HFFc6 (cell line): ENCODE data around the gene RAD51B. TPM values are rescaled to one million over a fixed set of nuclear protein-coding genes. Genes with fewer than 3 reads are reported as not detected.
A peak's percentile ranks its signal among the peaks of the same experiment; 100 is the strongest.

Experiments
- DNase-seq: peaks from one replicate; pipeline ENCODE4 v3.0.0-alpha.2; 2018
- H3K27ac Mint-ChIP-seq: 2 replicates; pipeline ENCODE4 v1.8.0; 2020; ENCODE audit warnings: mild to moderate bottlenecking, mixed read lengths
- H3K27me3 Mint-ChIP-seq: 2 replicates; pipeline ENCODE4 v1.8.0; 2021; ENCODE audit warnings: mild to moderate bottlenecking, moderate library complexity, mixed read lengths; ENCODE audit not compliant: insufficient read depth
- H3K36me3 Mint-ChIP-seq: 2 replicates; pipeline ENCODE4 v1.8.0; 2021; ENCODE audit warnings: low read depth, mixed read lengths
- H3K4me1 Mint-ChIP-seq: 2 replicates; pipeline ENCODE4 v1.8.0; 2020; ENCODE audit warnings: low read depth, mixed read lengths
- H3K4me3 Mint-ChIP-seq: 2 replicates; pipeline ENCODE4 v1.8.0; 2020; ENCODE audit warnings: mild to moderate bottlenecking, moderate library complexity, mixed read lengths
- H3K9me3 Mint-ChIP-seq: 2 replicates; pipeline ENCODE4 v1.8.0; 2020; ENCODE audit warnings: mild to moderate bottlenecking, mixed read lengths
- CTCF ChIP-seq: fragments of 200-600 bp; sonication (generic); IDR thresholded peaks from 2 replicates; pipeline ENCODE4 v1.5.0; 2021; ENCODE audit warnings: antibody characterized with exemption, mild to moderate bottlenecking
- total RNA-seq, 6 experiments: library from RNA; stranded (reverse); fragmentation: NEBNext Ultra II Directional; extraction: Animal tissue kit (Norgen Biotek cat#: 25700); gene quantifications; 2 replicates in 1 of 6; 3 replicates in 5 of 6; pipeline ENCODE4 v1.2.3, GENCODE V29; 2021

RAD51B gene
- total RNA-seq, 6 experiments from 2014 or later: 7.1 to 12.4 (median 9.6) TPM

- peak; percentile 55 for DNase-seq
- H3K27me3 Mint-ChIP-seq: peaks cover 2% of the 10 kb centered on the region; the same call in 1 of the 2 replicates
- peaks cover 6% of the 10 kb centered on the region; the same call in 1 of the 2 replicates for H3K36me3 Mint-ChIP-seq
- H3K4me1 Mint-ChIP-seq: peaks cover 56% of the 10 kb centered on the region
- H3K27ac Mint-ChIP-seq: peak overlapping the region; percentile 50
- no peaks in the 10 kb centered on the region for H3K9me3 Mint-ChIP-seq
- no peak overlapping the region for H3K4me3 Mint-ChIP-seq
- no peak for TF ChIP-seq CTCF
Observed at GRCh38 chr14:68675233-68675577, 855.6 kb downstream of the RAD51B start.

DNA sequence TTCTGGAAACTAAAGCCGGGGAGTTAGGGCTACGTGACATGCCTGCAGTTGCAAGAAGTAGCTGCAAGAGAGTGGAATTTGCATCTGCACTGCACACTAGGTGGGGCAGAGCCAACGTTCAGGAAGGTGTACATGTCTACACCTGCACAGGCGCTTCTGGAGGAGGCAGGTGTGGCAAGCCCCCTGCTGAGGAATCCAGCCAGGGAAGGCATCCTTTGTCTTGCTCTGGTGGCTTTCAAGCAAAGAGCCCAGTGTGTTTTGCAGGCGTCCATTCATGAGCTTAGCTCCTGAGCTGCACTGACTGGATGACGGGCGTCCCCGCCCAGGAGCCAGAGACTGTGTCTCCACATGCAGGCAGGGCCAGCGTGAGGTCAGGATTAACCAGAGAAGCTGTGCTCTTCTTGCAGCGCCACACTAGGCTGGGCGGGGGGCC, 856.9 kb downstream of the RAD51B start:
- DNase-seq: no peak
- H3K9me3 Mint-ChIP-seq: no peaks in the 10 kb centered on the region
- no peak for TF ChIP-seq CTCF
- peaks cover 56% of the 10 kb centered on the region for H3K4me1 Mint-ChIP-seq
- H3K27ac Mint-ChIP-seq: no peak overlapping the region
- peaks cover 2% of the 10 kb centered on the region; the same call in 1 of the 2 replicates for H3K27me3 Mint-ChIP-seq
- peaks cover 6% of the 10 kb centered on the region; the same call in 1 of the 2 replicates for H3K36me3 Mint-ChIP-seq
- H3K4me3 Mint-ChIP-seq: no peak overlapping the region

- no peaks in the 10 kb centered on the region for H3K9me3 Mint-ChIP-seq
- no peak for DNase-seq
- H3K36me3 Mint-ChIP-seq: peaks cover 6% of the 10 kb centered on the region; the same call in 1 of the 2 replicates
- no peak overlapping the region for H3K27ac Mint-ChIP-seq
- no peak overlapping the region for H3K4me3 Mint-ChIP-seq
- no peak for TF ChIP-seq CTCF
- H3K27me3 Mint-ChIP-seq: peaks cover 2% of the 10 kb centered on the region; the same call in 1 of the 2 replicates
- H3K4me1 Mint-ChIP-seq: peaks cover 56% of the 10 kb centered on the region
Observed at GRCh38 chr14:68677476-68677875, 857.9 kb downstream of the RAD51B start.

DNA sequence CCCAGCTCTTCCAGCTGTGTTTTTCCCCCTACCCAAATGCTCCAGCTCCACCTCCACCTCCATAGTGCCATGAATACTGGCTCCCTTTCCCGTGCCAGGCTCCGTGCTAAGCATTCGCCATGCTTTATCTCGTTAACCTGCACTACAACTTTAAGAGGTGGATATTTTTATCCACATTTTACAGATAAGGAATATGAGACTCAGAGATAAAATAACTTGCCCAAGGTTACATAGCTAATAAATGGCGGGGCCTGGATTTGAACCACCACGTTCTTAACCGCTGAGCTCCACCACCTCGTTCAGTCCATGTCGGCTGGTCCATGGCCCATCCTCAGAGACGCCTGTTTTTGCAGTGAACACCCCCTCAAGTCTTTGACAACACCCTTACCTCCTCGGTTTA, 858.3 kb downstream of the RAD51B start:
- H3K4me1 Mint-ChIP-seq: peaks cover 57% of the 10 kb centered on the region

DNA sequence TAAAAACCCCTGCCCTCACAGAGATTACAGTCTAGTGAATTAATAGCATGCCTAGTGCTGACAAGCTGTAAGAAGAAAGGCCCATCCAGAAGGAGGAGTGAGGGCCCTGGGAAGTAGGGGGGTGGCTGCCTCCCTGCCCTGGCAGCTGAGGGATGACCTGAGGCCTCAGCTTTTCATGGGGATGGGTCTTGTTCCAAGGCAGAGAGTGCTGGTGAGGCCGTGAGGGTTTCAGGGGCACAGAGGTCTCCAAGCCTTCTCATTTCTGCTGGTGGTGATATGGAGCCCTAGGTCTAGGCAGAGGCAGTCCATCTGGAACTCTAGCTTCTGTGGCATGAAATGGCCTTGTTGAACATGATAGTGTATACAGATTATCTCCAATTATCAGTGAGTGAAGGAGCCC, 858.9 kb downstream of the RAD51B start:
- Mint-ChIP-seq H3K4me1 (peaks cover 62% of the 10 kb centered on the region), H3K4me3 (no peak overlapping the region), H3K36me3 (peaks cover 6% of the 10 kb centered on the region; the same call in 1 of the 2 replicates), H3K27me3 (peaks cover 2% of the 10 kb centered on the region; the same call in 1 of the 2 replicates), H3K27ac (no peak overlapping the region), H3K9me3 (no peaks in the 10 kb centered on the region)
- no peak for TF ChIP-seq CTCF
- no peak for DNase-seq

More for the DNA sequence above, 858.3 kb downstream of the RAD51B start:
- DNase-seq: no peak
- Mint-ChIP-seq H3K27me3 (peaks cover 2% of the 10 kb centered on the region; the same call in 1 of the 2 replicates), H3K27ac (no peak overlapping the region), H3K36me3 (peaks cover 6% of the 10 kb centered on the region; the same call in 1 of the 2 replicates), H3K9me3 (no peaks in the 10 kb centered on the region), H3K4me3 (no peak overlapping the region)
- no peak for TF ChIP-seq CTCF
